ENCODE data around the gene ANXA5. TPM values are rescaled to one million over a fixed set of nuclear protein-coding genes. Genes with fewer than 3 reads are reported as not detected.

The ANXA5 gene
- total RNA-seq, 1 donor from 2014 or later, result 682 TPM

DNA sequence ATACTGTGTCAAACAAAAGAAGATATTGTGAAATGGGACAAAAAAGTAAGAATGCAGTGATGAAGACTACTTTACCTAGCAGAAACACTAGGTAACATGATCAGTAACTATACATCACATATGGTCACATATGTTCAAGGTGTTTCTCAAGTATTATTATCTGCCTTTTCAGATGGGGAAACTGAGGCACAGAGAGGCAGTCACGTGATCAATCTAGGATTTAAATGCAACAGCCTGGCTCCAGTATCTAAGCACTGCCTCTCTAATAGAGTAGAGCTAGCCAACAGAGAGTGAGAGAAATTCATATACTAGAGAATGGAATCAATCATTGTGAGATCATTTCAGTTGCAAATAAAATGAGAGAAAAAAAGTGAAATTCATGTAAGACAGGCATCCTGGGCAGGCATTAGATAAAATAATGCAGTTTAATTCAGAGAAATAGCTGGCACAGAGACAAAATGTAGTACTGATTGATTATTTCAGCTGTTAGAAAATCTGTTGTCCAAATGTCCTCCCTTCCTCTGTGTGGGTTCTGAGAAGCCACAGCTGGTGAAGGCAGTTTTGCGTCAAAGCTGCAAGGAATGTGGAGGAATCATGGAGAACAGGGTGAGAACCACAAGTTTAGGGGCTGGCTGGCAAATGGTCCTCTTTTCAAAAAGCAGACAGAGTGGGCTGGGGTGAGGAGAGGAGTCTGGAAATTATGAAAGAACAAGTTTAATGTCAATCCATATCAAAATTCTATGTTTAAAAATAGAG, 42.2 kb upstream of the ANXA5 start:
- Histone ChIP-seq H3K36me3 (ENCODE audit: insufficient read depth, low read length) (no peaks in the 10 kb centered on the region), H3K9me3 (ENCODE audit: insufficient read depth, low read depth, low read length) (no peaks in the 10 kb centered on the region), H3K79me2 (ENCODE audit: insufficient read depth, low read length) (no peaks in the 10 kb centered on the region), H3K9ac (ENCODE audit: low read length) (no peak overlapping the region), H3K4me2 (ENCODE audit: low read length) (no peak overlapping the region), H4K20me1 (ENCODE audit: insufficient read depth, low read length) (no peaks in the 10 kb centered on the region), H3K4me1 (ENCODE audit: insufficient read depth, low read length) (no peaks in the 10 kb centered on the region), H3K27me3 (ENCODE audit: insufficient read depth, low read length) (no peaks in the 10 kb centered on the region), H3K27ac (ENCODE audit: low read depth, low read length) (no peak overlapping the region), H2AFZ (ENCODE audit: low read depth, low read length) (no peak overlapping the region), H3K4me3 (ENCODE audit: insufficient read depth, low read depth, low read length) (no peak overlapping the region)
- TF ChIP-seq, protein P1, sequence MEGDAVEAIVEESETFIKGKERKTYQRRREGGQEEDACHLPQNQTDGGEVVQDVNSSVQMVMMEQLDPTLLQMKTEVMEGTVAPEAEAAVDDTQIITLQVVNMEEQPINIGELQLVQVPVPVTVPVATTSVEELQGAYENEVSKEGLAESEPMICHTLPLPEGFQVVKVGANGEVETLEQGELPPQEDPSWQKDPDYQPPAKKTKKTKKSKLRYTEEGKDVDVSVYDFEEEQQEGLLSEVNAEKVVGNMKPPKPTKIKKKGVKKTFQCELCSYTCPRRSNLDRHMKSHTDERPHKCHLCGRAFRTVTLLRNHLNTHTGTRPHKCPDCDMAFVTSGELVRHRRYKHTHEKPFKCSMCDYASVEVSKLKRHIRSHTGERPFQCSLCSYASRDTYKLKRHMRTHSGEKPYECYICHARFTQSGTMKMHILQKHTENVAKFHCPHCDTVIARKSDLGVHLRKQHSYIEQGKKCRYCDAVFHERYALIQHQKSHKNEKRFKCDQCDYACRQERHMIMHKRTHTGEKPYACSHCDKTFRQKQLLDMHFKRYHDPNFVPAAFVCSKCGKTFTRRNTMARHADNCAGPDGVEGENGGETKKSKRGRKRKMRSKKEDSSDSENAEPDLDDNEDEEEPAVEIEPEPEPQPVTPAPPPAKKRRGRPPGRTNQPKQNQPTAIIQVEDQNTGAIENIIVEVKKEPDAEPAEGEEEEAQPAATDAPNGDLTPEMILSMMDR (IDR thresholded peaks at IDR 0.05; ENCODE audit: insufficient read depth, low read depth, low read length), result no peak
- TF ChIP-seq EZH2 (IDR thresholded peaks at IDR 0.05; ENCODE audit: insufficient read depth, low read length), result no peak
- Mint-ChIP-seq H3K4me1 (ENCODE audit: low read depth, unreplicated experiment) (peaks cover 10% of the 10 kb centered on the region), H3K27ac (ENCODE audit: unreplicated experiment) (peak overlapping the region; percentile 23), H3K27me3 (ENCODE audit: low read depth, unreplicated experiment) (no peaks in the 10 kb centered on the region), H3K4me3 (ENCODE audit: unreplicated experiment) (no peak overlapping the region), H3K36me3 (ENCODE audit: low read depth, unreplicated experiment) (no peaks in the 10 kb centered on the region), H3K9me3 (ENCODE audit: unreplicated experiment) (no peaks in the 10 kb centered on the region)
- no peak for FAIRE-seq
- DNase-seq (ENCODE audit: low read depth), result peak; percentile 76

DNA sequence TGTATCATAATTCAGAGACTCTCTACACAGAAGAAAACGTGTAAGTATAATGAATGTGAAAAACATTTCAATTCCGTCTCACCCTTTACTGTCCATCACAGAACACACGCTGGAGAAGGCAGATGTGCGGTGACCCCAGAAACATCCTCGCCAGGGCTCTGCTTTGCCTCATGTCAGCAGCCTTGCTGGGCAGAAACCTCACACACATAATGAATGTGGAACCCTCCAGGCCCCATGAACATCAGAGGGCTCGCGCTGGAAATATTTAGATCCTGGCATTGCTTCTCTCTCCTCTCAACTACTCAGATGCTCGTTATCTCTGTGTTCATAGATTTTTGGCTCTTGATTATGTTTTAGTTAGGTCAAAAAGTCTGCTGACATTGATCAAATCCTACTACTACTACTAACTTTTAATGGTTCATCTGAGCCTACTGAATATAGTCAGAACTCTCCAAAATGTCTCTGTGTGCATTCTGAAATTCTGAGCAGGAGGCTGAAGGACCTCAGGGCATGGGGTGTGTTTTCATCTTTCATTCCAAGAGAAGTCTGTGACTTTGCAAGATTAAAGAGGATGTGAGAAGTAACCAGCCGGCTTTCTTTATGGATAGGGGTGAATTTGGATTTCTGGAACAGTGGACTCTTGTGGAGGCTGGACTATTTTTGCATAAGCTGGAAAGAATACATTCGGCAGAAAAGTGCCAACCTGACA, 41.2 kb upstream of the ANXA5 start:
- H2AFZ ChIP-seq (ENCODE audit: low read depth, low read length), result no peak overlapping the region
- FAIRE-seq (no peak), DNase-seq (ENCODE audit: low read depth) (no peak)
- no peak overlapping the region for H3K4me3 ChIP-seq (ENCODE audit: insufficient read depth, low read depth, low read length)
- no peak for TF ChIP-seq EZH2 (IDR thresholded peaks at IDR 0.05; ENCODE audit: insufficient read depth, low read length)
- TF ChIP-seq, protein P1 (IDR thresholded peaks at IDR 0.05; ENCODE audit: insufficient read depth, low read depth, low read length), result no peak
- no peaks in the 10 kb centered on the region for H3K27me3 ChIP-seq (ENCODE audit: insufficient read depth, low read length)
- no peaks in the 10 kb centered on the region for H3K9me3 ChIP-seq (ENCODE audit: insufficient read depth, low read depth, low read length)
- no peaks in the 10 kb centered on the region for H3K4me1 ChIP-seq (ENCODE audit: insufficient read depth, low read length)
- no peak overlapping the region for H3K4me2 ChIP-seq (ENCODE audit: low read length)
- no peaks in the 10 kb centered on the region for H3K27me3 Mint-ChIP-seq (ENCODE audit: low read depth, unreplicated experiment)
- H3K79me2 ChIP-seq (ENCODE audit: insufficient read depth, low read length), result no peaks in the 10 kb centered on the region
- H3K36me3 Mint-ChIP-seq (ENCODE audit: low read depth, unreplicated experiment), result no peaks in the 10 kb centered on the region
- peaks cover 10% of the 10 kb centered on the region for H3K4me1 Mint-ChIP-seq (ENCODE audit: low read depth, unreplicated experiment)
- H3K27ac ChIP-seq (ENCODE audit: low read depth, low read length), result no peak overlapping the region
- H3K9me3 Mint-ChIP-seq (ENCODE audit: unreplicated experiment), result no peaks in the 10 kb centered on the region
- H3K27ac Mint-ChIP-seq (ENCODE audit: unreplicated experiment), result no peak overlapping the region
- H3K36me3 ChIP-seq (ENCODE audit: insufficient read depth, low read length), result no peaks in the 10 kb centered on the region
- no peaks in the 10 kb centered on the region for H4K20me1 ChIP-seq (ENCODE audit: insufficient read depth, low read length)
- no peak overlapping the region for H3K9ac ChIP-seq (ENCODE audit: low read length)
- no peak overlapping the region for H3K4me3 Mint-ChIP-seq (ENCODE audit: unreplicated experiment)
